Measurements from ENCODE around the gene FHOD3. TPM values are rescaled to one million over a fixed set of nuclear protein-coding genes. Genes with fewer than 3 reads are reported as not detected.

The FHOD3 gene
- total RNA-seq, 1 experiment from 2014 or later = 0.10 TPM

GRCh38 chr18:36509646-36510197 is 212.2 kb downstream of the FHOD3 start:
- DNase-seq = no peak
- Histone ChIP-seq H3K9me3 (no peaks in the 10 kb centered on the region), H3K27me3 (no peaks in the 10 kb centered on the region; the same call in 1 of the 2 replicates), H3K4me3 (no peak overlapping the region), H3K36me3 (no peaks in the 10 kb centered on the region)

DNA sequence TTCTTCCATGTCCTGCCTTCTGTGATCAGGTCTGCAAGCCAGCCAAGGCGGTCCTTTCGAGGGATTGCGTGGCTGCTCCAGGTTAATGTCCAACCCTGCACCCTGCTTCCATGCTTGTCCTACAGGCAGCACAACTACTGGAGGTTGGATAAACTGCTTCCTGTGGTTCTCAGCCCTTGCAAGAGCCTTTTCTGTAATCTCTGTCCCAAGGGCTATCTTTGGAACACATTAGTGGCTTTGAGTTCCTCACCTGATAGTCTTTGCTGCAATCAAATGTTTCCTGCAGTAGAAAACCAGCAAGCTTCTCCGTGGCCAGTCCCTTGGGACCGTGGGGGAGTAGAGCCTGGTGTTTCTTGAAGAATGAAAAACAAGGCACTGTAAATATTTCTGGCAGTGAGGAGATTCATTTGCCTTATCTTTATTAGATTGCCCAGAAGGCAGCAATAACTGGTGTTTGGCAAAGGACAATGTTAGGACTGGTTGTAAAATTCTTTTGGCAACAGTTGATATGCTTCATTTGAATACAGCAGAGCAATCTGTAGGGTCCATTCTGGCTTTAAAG is 214.4 kb downstream of the FHOD3 start:
- Histone ChIP-seq H3K27me3 (no peaks in the 10 kb centered on the region; the same call in 1 of the 2 replicates), H3K4me3 (no peak overlapping the region), H3K9me3 (no peaks in the 10 kb centered on the region), H3K36me3 (no peaks in the 10 kb centered on the region)
- no peak for DNase-seq

- Histone ChIP-seq H3K4me3 (no peak overlapping the region), H3K36me3 (no peaks in the 10 kb centered on the region), H3K27me3 (no peaks in the 10 kb centered on the region; the same call in 1 of the 2 replicates), H3K9me3 (no peaks in the 10 kb centered on the region)
- DNase-seq = no peak
Measured at GRCh38 chr18:36513556-36513955, 216.0 kb downstream of the FHOD3 start.

DNA sequence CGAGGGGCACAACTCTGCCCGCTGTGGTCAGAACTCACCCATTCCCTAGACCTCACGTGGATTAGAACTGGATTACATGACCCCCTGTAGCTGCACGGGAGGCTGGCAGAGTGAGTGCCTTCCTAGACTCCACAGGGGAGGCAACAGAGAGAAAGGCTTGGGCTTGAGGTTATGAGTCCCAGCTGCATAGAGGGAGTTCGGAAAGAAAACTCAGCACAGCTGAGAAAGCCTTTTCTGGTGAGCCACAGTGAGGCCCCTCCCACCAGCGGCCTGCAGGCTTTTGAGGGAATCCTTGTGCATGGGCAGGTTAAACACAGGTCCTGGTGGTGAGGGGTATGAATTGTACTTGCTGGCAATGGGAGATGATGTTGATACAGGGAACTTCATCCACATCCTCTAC is 217.3 kb downstream of the FHOD3 start:
- H3K36me3 ChIP-seq = no peaks in the 10 kb centered on the region
- DNase-seq = no peak
- H3K27me3 ChIP-seq = no peaks in the 10 kb centered on the region; the same call in 1 of the 2 replicates

GRCh38 chr18:36516258-36516657 is 218.7 kb downstream of the FHOD3 start:
- DNase-seq = no peak
- Histone ChIP-seq H3K36me3 (no peaks in the 10 kb centered on the region), H3K4me3 (no peak overlapping the region), H3K27me3 (no peaks in the 10 kb centered on the region), H3K9me3 (no peaks in the 10 kb centered on the region)

More for the DNA sequence above, 217.3 kb downstream of the FHOD3 start:
- Histone ChIP-seq H3K4me3 (no peak overlapping the region), H3K9me3 (no peaks in the 10 kb centered on the region)

DNA sequence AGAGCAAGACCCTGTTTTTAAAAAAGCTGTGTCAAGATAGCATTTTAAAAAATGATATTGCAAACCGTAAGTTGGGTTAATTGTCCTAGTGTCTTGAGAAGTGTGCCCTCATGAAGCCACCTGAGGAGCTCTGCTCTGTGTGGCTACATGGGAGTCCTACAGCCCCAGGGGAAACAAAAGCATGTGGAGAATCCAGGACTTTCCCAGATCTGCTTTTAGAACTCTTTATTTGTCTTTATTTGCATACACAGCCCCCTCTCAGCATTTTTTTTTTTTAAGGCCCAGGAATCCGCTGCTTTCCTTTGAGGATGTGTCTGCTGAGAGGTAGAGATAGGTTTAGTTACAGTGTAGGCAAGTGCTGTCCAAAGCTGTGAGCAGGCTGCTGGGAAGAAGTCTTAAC is 219.2 kb downstream of the FHOD3 start:
- no peak for DNase-seq
- Histone ChIP-seq H3K4me3 (no peak overlapping the region), H3K36me3 (no peaks in the 10 kb centered on the region), H3K27me3 (no peaks in the 10 kb centered on the region), H3K9me3 (no peaks in the 10 kb centered on the region)

DNA sequence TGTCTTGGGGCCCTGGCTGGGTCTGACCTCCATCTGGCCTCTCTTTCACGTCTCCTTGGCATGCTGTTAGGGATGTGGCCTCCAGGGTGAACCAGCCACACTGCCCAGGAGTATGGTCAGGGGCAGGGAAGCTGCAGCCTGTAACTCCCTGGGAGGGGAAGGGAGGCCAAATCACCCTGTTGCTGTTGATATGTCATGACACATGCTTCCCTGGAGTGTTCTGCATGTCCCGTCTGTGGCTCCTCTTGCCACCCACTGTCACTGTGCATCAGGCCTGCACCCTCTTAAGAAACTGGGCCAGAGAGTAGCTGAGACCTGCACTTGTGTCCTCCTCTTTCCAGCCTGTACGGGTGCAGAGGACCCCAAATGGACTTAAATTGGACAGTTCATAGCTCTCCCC is 221.3 kb downstream of the FHOD3 start:
- Histone ChIP-seq H3K27me3 (no peaks in the 10 kb centered on the region), H3K9me3 (no peaks in the 10 kb centered on the region), H3K36me3 (no peaks in the 10 kb centered on the region), H3K4me3 (no peak overlapping the region)
- DNase-seq = no peak

DNA sequence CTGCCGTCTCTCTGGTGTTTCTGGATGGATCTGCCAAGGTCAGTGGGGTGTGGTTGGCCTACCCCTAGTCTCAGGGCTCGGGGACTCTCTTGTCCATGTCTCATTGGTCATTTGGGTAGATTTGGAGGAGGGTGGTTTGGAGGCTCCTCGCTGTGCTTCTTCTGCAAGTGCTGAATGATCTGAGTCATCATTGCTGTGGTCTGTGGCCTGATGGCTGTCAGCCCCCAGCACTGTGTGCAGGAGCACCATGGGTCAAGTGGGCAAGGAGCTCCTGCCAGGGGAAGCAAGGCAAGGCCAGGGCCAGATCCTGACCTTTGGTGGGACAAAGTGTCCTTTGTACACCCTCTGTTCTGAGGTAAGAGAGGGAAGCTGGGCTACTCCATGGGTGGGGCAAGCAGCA is 221.8 kb downstream of the FHOD3 start:
- Histone ChIP-seq H3K4me3 (no peak overlapping the region), H3K9me3 (no peaks in the 10 kb centered on the region), H3K27me3 (no peaks in the 10 kb centered on the region), H3K36me3 (no peaks in the 10 kb centered on the region)
- no peak for DNase-seq

- H3K27me3 ChIP-seq = no peaks in the 10 kb centered on the region
- no peaks in the 10 kb centered on the region for H3K36me3 ChIP-seq
- H3K9me3 ChIP-seq = no peaks in the 10 kb centered on the region
- DNase-seq = no peak
- H3K4me3 ChIP-seq = no peak overlapping the region
Measured at GRCh38 chr18:36522509-36522908, 225.0 kb downstream of the FHOD3 start.

DNA sequence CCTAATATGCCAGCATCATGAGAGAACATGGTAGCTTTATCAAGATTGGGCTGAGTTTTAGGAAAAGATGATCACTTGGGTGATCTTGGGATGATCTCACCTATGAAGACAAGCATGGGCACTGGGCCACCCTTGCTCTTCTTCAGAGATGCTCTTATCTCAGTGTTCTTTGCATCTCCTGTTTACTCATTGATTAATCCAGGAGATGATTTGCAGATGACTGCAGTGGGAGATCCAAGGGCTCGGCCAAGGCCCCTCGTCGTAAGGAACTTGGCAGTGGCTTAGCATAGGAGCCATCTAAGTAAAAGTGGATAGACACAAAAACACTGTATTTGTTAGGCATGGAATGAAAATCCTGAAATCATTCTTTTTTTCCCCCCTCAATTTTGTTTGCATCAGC is 228.4 kb downstream of the FHOD3 start:
- Histone ChIP-seq H3K36me3 (no peaks in the 10 kb centered on the region), H3K9me3 (no peaks in the 10 kb centered on the region), H3K4me3 (no peak overlapping the region), H3K27me3 (no peaks in the 10 kb centered on the region)
- no peak for DNase-seq

DNA sequence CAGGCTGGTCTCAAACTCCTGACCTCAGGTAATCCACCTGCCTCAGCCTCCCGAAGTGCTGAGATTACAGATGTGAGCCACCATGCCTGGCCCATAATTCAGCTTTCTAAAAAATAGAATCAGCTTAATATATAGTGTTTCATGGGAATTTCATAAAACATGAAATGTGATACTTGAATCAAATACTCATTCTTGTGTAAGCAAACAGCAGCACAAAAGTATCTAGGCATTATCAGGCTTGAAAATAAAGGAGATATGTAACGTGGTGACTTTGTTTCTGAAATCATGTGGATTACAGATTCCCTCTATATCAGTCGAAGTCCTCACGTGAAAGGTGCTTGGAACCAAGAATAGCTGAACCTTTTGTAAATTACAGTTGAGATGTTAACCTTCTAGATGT is 229.1 kb downstream of the FHOD3 start:
- Histone ChIP-seq H3K27me3 (no peaks in the 10 kb centered on the region), H3K36me3 (no peaks in the 10 kb centered on the region), H3K4me3 (no peak overlapping the region), H3K9me3 (no peaks in the 10 kb centered on the region)
- no peak for DNase-seq

- no peak overlapping the region for H3K4me3 ChIP-seq
- no peak for DNase-seq
- no peaks in the 10 kb centered on the region for H3K27me3 ChIP-seq
- no peaks in the 10 kb centered on the region for H3K36me3 ChIP-seq
- H3K9me3 ChIP-seq = no peaks in the 10 kb centered on the region
Measured at GRCh38 chr18:36527051-36527450, 229.5 kb downstream of the FHOD3 start.

- Histone ChIP-seq H3K9me3 (no peaks in the 10 kb centered on the region), H3K4me3 (no peak overlapping the region), H3K27me3 (no peaks in the 10 kb centered on the region), H3K36me3 (no peaks in the 10 kb centered on the region)
- no peak for DNase-seq
Measured at GRCh38 chr18:36527740-36528455, 230.4 kb downstream of the FHOD3 start.

- DNase-seq = no peak
- no peaks in the 10 kb centered on the region for H3K9me3 ChIP-seq
- no peak overlapping the region for H3K4me3 ChIP-seq
- H3K27me3 ChIP-seq = no peaks in the 10 kb centered on the region
- H3K36me3 ChIP-seq = no peaks in the 10 kb centered on the region
Measured at GRCh38 chr18:36529747-36530146, 232.2 kb downstream of the FHOD3 start.

GRCh38 chr18:36530676-36531405 is 233.3 kb downstream of the FHOD3 start:
- Histone ChIP-seq H3K36me3 (no peaks in the 10 kb centered on the region), H3K27me3 (no peaks in the 10 kb centered on the region), H3K9me3 (no peaks in the 10 kb centered on the region), H3K4me3 (no peak overlapping the region)
- DNase-seq = no peak

DNA sequence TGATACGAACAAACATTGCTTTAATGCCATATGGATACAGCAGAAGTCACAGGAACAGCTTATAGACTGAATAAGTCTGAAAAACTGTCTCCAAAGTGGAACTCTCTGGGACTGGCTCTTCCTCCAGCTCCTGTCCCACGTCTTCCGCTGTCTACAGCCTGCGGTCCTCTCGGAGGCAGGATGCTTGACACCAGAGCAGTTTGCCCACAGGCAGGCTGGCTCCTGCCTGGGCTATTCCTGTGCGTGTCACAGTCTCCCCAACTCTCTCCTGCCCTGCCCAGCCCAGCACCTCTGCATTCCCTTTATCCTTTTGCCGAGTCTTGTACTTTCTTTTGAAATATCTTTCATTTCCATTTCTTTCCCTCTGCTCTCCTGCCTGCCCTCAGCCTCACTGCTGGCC is 234.1 kb downstream of the FHOD3 start:
- Histone ChIP-seq H3K36me3 (no peaks in the 10 kb centered on the region), H3K9me3 (no peaks in the 10 kb centered on the region), H3K27me3 (no peaks in the 10 kb centered on the region), H3K4me3 (no peak overlapping the region)
- no peak for DNase-seq

- Histone ChIP-seq H3K27me3 (no peaks in the 10 kb centered on the region), H3K36me3 (no peaks in the 10 kb centered on the region), H3K4me3 (no peak overlapping the region), H3K9me3 (no peaks in the 10 kb centered on the region)
- peak; percentile 36 for DNase-seq
Measured at GRCh38 chr18:36532394-36532793, 234.9 kb downstream of the FHOD3 start.

Data from MG63 (cell line).